ENCODE data around the gene SENP7. TPM values are rescaled to one million over a fixed set of nuclear protein-coding genes. Genes with fewer than 3 reads are reported as not detected.

SENP7 gene
- total RNA-seq, 1 experiment from 2014 or later = 17.4 TPM

- intact Hi-C loops (cut with micrococcal nuclease; ENCODE audit: unreplicated experiment) = no loop called here
- H3K9me2 ChIP-seq (ENCODE audit: insufficient read depth) = no peaks in the 10 kb centered on the region
- no peak overlapping the region for H2AFZ ChIP-seq
- no peaks in the 10 kb centered on the region for H3K27me3 ChIP-seq (ENCODE audit: insufficient read depth, low read depth)
- ChIA-PET POLR2A (ENCODE audit: unreplicated experiment) (no interaction called here), CTCF (no interaction called here)
- no peak for TF ChIP-seq CTCF (conservative IDR thresholded peaks at IDR 0.05)
- no peak for TF ChIP-seq EZH2 (IDR thresholded peaks at IDR 0.05; ENCODE audit: low read depth)
- no peak overlapping the region for H3K4me2 ChIP-seq
- no peaks in the 10 kb centered on the region for H3K4me1 ChIP-seq (replicated peaks; ENCODE audit: insufficient read depth)
- no peak for DNase-seq
- no peaks in the 10 kb centered on the region for H4K20me1 ChIP-seq (ENCODE audit: insufficient read depth)
- no peaks in the 10 kb centered on the region for H3K9me3 ChIP-seq (ENCODE audit: insufficient read depth, low read depth)
- H3K79me2 ChIP-seq (ENCODE audit: low read depth) = no peaks in the 10 kb centered on the region
- H3K4me3 ChIP-seq = no peak overlapping the region
- no peak overlapping the region for H3K27ac ChIP-seq
- H3K36me3 ChIP-seq (ENCODE audit: low read depth) = no peaks in the 10 kb centered on the region
- H3F3A ChIP-seq (ENCODE audit: insufficient read depth, low read depth) = no peaks in the 10 kb centered on the region
- no TSS peak for BruUV-seq (replicated peaks)
Observed at GRCh38 chr3:101340591-101340990, 172.4 kb downstream of the SENP7 start.

GRCh38 chr3:101333883-101334282 is 179.1 kb downstream of the SENP7 start:
- H4K20me1 ChIP-seq (ENCODE audit: insufficient read depth) = no peaks in the 10 kb centered on the region
- no peaks in the 10 kb centered on the region for H3K9me2 ChIP-seq (ENCODE audit: insufficient read depth)
- no peak overlapping the region for H3K4me3 ChIP-seq
- no peak overlapping the region for H2AFZ ChIP-seq
- no TSS peak for BruUV-seq (replicated peaks)
- POLR2A ChIA-PET (ENCODE audit: unreplicated experiment) = interaction anchor here (0.5 kb wide), 1 partner anchor 962 kb away, joined by 4 read pairs; no protein-coding TSS in a partner anchor
- H3K27me3 ChIP-seq (ENCODE audit: insufficient read depth, low read depth) = no peaks in the 10 kb centered on the region
- no peak for TF ChIP-seq CTCF (conservative IDR thresholded peaks at IDR 0.05)
- TF ChIP-seq EZH2 (IDR thresholded peaks at IDR 0.05; ENCODE audit: low read depth) = no peak
- intact Hi-C loops (cut with micrococcal nuclease; ENCODE audit: unreplicated experiment) = no loop called here
- H3K9me3 ChIP-seq (ENCODE audit: insufficient read depth, low read depth) = no peaks in the 10 kb centered on the region
- no peaks in the 10 kb centered on the region for H3K79me2 ChIP-seq (ENCODE audit: low read depth)
- no peak overlapping the region for H3K4me2 ChIP-seq
- CTCF ChIA-PET = no interaction called here
- no peak overlapping the region for H3K27ac ChIP-seq
- no peaks in the 10 kb centered on the region for H3K36me3 ChIP-seq (ENCODE audit: low read depth)
- DNase-seq = no peak
- H3K4me1 ChIP-seq (replicated peaks; ENCODE audit: insufficient read depth) = no peaks in the 10 kb centered on the region
- H3F3A ChIP-seq (ENCODE audit: insufficient read depth, low read depth) = no peaks in the 10 kb centered on the region

- Histone ChIP-seq H3K27ac (no peak overlapping the region), H3K36me3 (ENCODE audit: low read depth) (no peaks in the 10 kb centered on the region), H3K4me1 (replicated peaks; ENCODE audit: insufficient read depth) (no peaks in the 10 kb centered on the region), H4K20me1 (ENCODE audit: insufficient read depth) (no peaks in the 10 kb centered on the region), H3K4me2 (no peak overlapping the region), H2AFZ (no peak overlapping the region), H3K9me2 (ENCODE audit: insufficient read depth) (no peaks in the 10 kb centered on the region), H3K27me3 (ENCODE audit: insufficient read depth, low read depth) (no peaks in the 10 kb centered on the region), H3K9me3 (ENCODE audit: insufficient read depth, low read depth) (no peaks in the 10 kb centered on the region), H3K79me2 (ENCODE audit: low read depth) (no peaks in the 10 kb centered on the region), H3F3A (ENCODE audit: insufficient read depth, low read depth) (no peaks in the 10 kb centered on the region), H3K4me3 (no peak overlapping the region)
- ChIA-PET POLR2A (ENCODE audit: unreplicated experiment) (interaction anchor here (0.7 kb wide), 1 partner anchor 689 kb away, joined by 8 read pairs; no protein-coding TSS in a partner anchor), CTCF (no interaction called here)
- intact Hi-C loops (cut with micrococcal nuclease; ENCODE audit: unreplicated experiment) = no loop called here
- no TSS peak for BruUV-seq (replicated peaks)
- TF ChIP-seq CTCF (conservative IDR thresholded peaks at IDR 0.05) (no peak), EZH2 (IDR thresholded peaks at IDR 0.05; ENCODE audit: low read depth) (no peak)
- no peak for DNase-seq
Observed at GRCh38 chr3:101329016-101329673, 183.9 kb downstream of the SENP7 start.

Measured in PC-9 (cell line).